Measurements from ENCODE around the gene TUBGCP6. TPM values are rescaled to one million over a fixed set of nuclear protein-coding genes. Genes with fewer than 3 reads are reported as not detected.

The TUBGCP6 gene
- total and polyA plus RNA-seq, 2 experiments from 2014 or later: 18.6 to 47.1 TPM

DNA sequence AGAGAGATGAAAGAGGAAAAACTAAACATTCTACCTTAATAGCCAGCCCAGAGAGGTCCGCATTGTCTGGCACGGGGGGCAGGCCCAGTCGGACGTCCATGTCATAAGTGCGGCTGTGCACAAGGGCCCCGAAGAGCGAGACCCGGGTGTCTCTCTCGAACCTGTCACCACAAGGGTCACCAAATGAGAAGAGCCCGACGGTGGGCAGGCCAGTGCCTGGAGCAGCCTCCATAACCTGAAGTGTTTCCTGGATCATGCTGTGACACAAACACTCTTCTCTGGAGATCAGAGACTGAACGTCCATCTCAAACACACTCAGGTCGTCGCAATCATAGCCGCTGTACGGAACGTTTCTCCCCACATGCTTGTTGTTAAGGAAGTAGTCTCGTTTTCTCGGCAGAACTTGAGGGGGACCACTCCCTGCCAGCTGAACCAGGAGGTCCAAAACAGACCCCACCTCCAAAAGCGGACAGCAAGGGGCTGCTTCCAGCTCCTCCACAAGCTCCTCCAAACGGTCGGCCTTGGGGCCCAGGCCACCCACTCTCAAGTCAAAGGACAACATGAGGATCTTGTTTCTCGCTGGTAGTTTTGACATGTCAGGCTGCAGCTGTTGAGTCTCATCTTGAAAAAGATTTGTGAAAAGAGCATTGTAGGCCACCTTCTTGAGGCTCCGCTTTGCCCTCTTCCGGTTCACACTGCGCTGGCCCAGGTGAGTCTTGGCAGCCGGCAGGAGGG, 971 bp downstream of the TUBGCP6 start (continued):
- TF ChIP-seq, protein P1, sequence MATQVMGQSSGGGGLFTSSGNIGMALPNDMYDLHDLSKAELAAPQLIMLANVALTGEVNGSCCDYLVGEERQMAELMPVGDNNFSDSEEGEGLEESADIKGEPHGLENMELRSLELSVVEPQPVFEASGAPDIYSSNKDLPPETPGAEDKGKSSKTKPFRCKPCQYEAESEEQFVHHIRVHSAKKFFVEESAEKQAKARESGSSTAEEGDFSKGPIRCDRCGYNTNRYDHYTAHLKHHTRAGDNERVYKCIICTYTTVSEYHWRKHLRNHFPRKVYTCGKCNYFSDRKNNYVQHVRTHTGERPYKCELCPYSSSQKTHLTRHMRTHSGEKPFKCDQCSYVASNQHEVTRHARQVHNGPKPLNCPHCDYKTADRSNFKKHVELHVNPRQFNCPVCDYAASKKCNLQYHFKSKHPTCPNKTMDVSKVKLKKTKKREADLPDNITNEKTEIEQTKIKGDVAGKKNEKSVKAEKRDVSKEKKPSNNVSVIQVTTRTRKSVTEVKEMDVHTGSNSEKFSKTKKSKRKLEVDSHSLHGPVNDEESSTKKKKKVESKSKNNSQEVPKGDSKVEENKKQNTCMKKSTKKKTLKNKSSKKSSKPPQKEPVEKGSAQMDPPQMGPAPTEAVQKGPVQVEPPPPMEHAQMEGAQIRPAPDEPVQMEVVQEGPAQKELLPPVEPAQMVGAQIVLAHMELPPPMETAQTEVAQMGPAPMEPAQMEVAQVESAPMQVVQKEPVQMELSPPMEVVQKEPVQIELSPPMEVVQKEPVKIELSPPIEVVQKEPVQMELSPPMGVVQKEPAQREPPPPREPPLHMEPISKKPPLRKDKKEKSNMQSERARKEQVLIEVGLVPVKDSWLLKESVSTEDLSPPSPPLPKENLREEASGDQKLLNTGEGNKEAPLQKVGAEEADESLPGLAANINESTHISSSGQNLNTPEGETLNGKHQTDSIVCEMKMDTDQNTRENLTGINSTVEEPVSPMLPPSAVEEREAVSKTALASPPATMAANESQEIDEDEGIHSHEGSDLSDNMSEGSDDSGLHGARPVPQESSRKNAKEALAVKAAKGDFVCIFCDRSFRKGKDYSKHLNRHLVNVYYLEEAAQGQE (IDR thresholded peaks at IDR 0.05; ENCODE audit: unreplicated experiment): no peak
- TF ChIP-seq ZNF331 (CRISPR knock-in tag; IDR thresholded peaks at IDR 0.05; ENCODE audit: low read depth): no peak
- TF ChIP-seq JUNB (IDR thresholded peaks at IDR 0.05; ENCODE audit: unreplicated experiment): no peak
- TF ChIP-seq, protein P2, sequence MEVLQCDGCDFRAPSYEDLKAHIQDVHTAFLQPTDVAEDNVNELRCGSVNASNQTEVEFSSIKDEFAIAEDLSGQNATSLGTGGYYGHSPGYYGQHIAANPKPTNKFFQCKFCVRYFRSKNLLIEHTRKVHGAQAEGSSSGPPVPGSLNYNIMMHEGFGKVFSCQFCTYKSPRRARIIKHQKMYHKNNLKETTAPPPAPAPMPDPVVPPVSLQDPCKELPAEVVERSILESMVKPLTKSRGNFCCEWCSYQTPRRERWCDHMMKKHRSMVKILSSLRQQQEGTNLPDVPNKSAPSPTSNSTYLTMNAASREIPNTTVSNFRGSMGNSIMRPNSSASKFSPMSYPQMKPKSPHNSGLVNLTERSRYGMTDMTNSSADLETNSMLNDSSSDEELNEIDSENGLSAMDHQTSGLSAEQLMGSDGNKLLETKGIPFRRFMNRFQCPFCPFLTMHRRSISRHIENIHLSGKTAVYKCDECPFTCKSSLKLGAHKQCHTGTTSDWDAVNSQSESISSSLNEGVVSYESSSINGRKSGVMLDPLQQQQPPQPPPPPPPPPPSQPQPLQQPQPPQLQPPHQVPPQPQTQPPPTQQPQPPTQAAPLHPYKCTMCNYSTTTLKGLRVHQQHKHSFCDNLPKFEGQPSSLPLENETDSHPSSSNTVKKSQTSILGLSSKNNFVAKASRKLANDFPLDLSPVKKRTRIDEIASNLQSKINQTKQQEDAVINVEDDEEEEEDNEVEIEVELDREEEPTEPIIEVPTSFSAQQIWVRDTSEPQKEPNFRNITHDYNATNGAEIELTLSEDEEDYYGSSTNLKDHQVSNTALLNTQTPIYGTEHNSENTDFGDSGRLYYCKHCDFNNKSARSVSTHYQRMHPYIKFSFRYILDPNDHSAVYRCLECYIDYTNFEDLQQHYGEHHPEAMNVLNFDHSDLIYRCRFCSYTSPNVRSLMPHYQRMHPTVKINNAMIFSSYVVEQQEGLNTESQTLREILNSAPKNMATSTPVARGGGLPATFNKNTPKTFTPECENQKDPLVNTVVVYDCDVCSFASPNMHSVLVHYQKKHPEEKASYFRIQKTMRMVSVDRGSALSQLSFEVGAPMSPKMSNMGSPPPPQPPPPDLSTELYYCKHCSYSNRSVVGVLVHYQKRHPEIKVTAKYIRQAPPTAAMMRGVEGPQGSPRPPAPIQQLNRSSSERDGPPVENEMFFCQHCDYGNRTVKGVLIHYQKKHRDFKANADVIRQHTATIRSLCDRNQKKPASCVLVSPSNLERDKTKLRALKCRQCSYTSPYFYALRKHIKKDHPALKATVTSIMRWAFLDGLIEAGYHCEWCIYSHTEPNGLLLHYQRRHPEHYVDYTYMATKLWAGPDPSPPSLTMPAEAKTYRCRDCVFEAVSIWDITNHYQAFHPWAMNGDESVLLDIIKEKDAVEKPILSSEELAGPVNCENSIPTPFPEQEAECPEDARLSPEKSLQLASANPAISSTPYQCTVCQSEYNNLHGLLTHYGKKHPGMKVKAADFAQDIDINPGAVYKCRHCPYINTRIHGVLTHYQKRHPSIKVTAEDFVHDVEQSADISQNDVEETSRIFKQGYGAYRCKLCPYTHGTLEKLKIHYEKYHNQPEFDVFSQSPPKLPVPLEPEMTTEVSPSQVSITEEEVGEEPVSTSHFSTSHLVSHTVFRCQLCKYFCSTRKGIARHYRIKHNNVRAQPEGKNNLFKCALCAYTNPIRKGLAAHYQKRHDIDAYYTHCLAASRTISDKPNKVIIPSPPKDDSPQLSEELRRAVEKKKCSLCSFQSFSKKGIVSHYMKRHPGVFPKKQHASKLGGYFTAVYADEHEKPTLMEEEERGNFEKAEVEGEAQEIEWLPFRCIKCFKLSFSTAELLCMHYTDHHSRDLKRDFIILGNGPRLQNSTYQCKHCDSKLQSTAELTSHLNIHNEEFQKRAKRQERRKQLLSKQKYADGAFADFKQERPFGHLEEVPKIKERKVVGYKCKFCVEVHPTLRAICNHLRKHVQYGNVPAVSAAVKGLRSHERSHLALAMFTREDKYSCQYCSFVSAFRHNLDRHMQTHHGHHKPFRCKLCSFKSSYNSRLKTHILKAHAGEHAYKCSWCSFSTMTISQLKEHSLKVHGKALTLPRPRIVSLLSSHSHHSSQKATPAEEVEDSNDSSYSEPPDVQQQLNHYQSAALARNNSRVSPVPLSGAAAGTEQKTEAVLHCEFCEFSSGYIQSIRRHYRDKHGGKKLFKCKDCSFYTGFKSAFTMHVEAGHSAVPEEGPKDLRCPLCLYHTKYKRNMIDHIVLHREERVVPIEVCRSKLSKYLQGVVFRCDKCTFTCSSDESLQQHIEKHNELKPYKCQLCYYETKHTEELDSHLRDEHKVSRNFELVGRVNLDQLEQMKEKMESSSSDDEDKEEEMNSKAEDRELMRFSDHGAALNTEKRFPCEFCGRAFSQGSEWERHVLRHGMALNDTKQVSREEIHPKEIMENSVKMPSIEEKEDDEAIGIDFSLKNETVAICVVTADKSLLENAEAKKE (CRISPR knock-in tag; IDR thresholded peaks at IDR 0.05): no peak
